Measurements from ENCODE around the gene CFAP65. TPM values are rescaled to one million over a fixed set of nuclear protein-coding genes. Genes with fewer than 3 reads are reported as not detected.
A peak's percentile ranks its signal among the peaks of the same experiment; 100 is the strongest.

The CFAP65 gene
- total and polyA plus RNA-seq, 2 of the 13 experiments (the other 11 are each of a cell fraction or from before 2014, with no cell fraction given): 0.05 TPM; not detected in 1

DNA sequence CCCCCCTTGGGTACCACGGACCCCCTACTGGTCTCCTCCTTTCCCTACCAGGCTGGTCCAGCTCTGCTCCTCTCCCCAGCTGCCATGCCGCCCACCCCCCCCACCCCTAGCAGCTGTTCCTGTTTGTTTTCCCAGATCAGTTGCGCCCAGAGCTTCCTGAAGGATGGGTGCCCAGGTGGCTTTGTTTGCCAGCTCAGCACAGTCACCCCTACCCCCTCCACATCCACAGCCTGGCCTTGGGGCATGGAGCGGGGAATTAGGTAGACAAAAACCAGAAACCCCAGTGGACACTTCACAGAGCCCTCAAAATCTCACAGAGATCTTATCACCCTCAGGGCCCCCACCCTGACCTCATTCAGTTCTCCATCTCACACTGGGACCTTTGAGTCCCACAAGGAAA is 44.4 kb downstream of the CFAP65 start (continued):
- TF ChIP-seq, protein P1, sequence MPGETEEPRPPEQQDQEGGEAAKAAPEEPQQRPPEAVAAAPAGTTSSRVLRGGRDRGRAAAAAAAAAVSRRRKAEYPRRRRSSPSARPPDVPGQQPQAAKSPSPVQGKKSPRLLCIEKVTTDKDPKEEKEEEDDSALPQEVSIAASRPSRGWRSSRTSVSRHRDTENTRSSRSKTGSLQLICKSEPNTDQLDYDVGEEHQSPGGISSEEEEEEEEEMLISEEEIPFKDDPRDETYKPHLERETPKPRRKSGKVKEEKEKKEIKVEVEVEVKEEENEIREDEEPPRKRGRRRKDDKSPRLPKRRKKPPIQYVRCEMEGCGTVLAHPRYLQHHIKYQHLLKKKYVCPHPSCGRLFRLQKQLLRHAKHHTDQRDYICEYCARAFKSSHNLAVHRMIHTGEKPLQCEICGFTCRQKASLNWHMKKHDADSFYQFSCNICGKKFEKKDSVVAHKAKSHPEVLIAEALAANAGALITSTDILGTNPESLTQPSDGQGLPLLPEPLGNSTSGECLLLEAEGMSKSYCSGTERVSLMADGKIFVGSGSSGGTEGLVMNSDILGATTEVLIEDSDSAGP (CRISPR knock-in tag; IDR thresholded peaks at IDR 0.05; ENCODE audit: borderline replicate concordance): no peak
- TF ChIP-seq ZBTB21 (CRISPR knock-in tag; IDR thresholded peaks at IDR 0.05) (no peak), ZSCAN22 (CRISPR knock-in tag; IDR thresholded peaks at IDR 0.05) (no peak), RFX3 (CRISPR knock-in tag; IDR thresholded peaks at IDR 0.05) (no peak), SRSF9 (IDR thresholded peaks at IDR 0.05; ENCODE audit: borderline replicate concordance, insufficient read depth, low read depth, low read length, poor library complexity, severe bottlenecking) (no peak), ZSCAN31 (CRISPR knock-in tag; IDR thresholded peaks at IDR 0.05; ENCODE audit: low read depth) (no peak), ZNF674 (CRISPR knock-in tag; IDR thresholded peaks at IDR 0.05; ENCODE audit: low read depth) (no peak), RARA (CRISPR knock-in tag; IDR thresholded peaks at IDR 0.05) (no peak)

DNA sequence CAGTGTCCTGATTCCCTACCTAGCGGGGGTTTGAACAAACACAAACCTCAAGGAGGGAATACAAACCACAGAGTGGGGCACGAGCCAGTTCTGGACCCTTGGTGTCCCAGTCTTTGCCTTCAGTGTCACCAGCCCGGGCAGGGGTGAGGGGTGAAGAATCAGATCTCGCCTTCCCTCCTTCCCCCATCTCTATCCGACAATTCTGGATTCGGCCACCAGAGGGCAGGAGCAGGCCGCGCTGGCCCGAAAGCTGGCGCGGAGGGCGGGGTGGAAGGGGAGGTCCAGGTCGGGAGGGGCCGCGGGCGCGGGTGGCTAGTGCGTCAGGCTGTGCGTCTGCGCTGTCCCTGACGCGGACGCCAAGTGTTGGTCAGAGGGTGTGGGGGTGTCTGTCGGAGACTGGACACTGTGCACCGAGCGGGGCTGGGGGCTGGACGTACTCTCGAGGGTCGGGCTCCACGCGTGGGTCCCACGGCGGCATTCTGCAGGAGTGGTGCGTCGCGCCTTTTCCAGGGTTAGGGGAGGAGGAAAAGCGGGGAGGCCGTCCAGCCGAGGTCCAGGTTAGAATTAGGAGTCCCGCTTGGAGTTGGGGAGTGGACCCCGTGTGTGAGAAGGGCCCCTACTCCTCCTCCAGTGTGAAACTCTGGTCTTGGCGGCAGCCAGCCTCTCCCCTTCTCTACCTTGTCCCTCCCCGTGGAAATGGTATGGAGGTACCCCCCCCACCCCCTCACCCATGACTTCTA is 45.2 kb downstream of the CFAP65 start:
- CTCF ChIA-PET (ENCODE audit: low intra/inter-chr PET ratio, low total read pairs): interaction anchor here (0.8 to 2.7 kb wide), 5 partner anchors 14 to 159 kb away, joined by 3 to 12 read pairs (median 4); no protein-coding TSS in a partner anchor
- Histone ChIP-seq H3K4me1 (ENCODE audit: insufficient read depth, low read length) (peaks cover 21% of the 10 kb centered on the region), H3K79me2 (ENCODE audit: insufficient read depth, low read length) (no peaks in the 10 kb centered on the region), H3K27me3 (ENCODE audit: control insufficient read depth in 1 of 2, insufficient read depth in 2 of 2, low read length in 2 of 2) (peaks cover 52 to 96% of the 10 kb centered on the region in 2 experiments), H3K27ac (ENCODE audit: extremely low read length, insufficient read depth, low read length) (no peak overlapping the region), H3K36me3 (replicated peaks in 1 of 2; ENCODE audit: control insufficient read depth in 1 of 2, insufficient read depth in 2 of 2, low read length in 2 of 2) (no peaks in the 10 kb centered on the region), H2AFZ (ENCODE audit: low read length) (no peak overlapping the region), H3K4me2 (ENCODE audit: low read depth, low read length) (peak overlapping the region; percentile 72), H3K9ac (ENCODE audit: insufficient read depth, low read depth, low read length) (no peak overlapping the region), H3K9me3 (ENCODE audit: low read length) (no peaks in the 10 kb centered on the region), H3K4me3 (replicated peaks in 1 of 3; ENCODE audit: insufficient read depth in 1 of 3, low read depth in 2 of 3, low read length in 3 of 3) (peak overlapping the region in 1 of 3 experiments; percentile 64; a peak in 1 of 6 replicates), H4K20me1 (ENCODE audit: insufficient read depth, low read length) (peaks cover 42% of the 10 kb centered on the region; the same call in 1 of the 2 replicates)
- POLR2A ChIA-PET: no interaction called here
- ATAC-seq (peak; percentile 59), DNase-seq (ENCODE audit: low spot score) (peak; percentile 58), FAIRE-seq (peak; percentile 77)
- no TSS peak for BruUV-seq (replicated peaks)
- in situ Hi-C loops (cut with HindIII; ENCODE audit: extremely low pct_ligation_motif_present, low pct_unique_long_range_greater_than_20kb): no loop called here
- 5% methylated on average over 39 of the region's 43 CpGs for WGBS (ENCODE audit: low lambda C conversion rate)
- intact Hi-C loops (cut with micrococcal nuclease; ENCODE audit: unreplicated experiment): loop anchor here (1.0 kb wide), 1 partner anchor 63 kb away; no protein-coding TSS in a partner anchor
- TF ChIP-seq TBX2 (CRISPR knock-in tag; IDR thresholded peaks at IDR 0.05; ENCODE audit: borderline replicate concordance) (0 out of 2 replicates have a peak, but pooled peaks have one; percentile 20), ZMYM2 (CRISPR knock-in tag; IDR thresholded peaks at IDR 0.05) (no peak), ZFP90 (CRISPR knock-in tag; IDR thresholded peaks at IDR 0.05; ENCODE audit: borderline replicate concordance) (no peak), NFKBIZ (CRISPR knock-in tag; IDR thresholded peaks at IDR 0.05) (0 out of 2 replicates have a peak, but pooled peaks have one; percentile 49), PCBP1 (IDR thresholded peaks at IDR 0.05; ENCODE audit: borderline replicate concordance, low read depth, low read length) (0 out of 2 replicates have a peak, but pooled peaks have one; percentile 27), NONO (IDR thresholded peaks at IDR 0.05) (no peak), NONO (CRISPR knock-in tag; conservative IDR thresholded peaks at IDR 0.05) (peak; percentile 47; the same call in 1 of the 2 replicates), SIX4 (CRISPR knock-in tag; IDR thresholded peaks at IDR 0.05) (peak; percentile 30; the same call in 1 of the 2 replicates), ELF3 (CRISPR knock-in tag; IDR thresholded peaks at IDR 0.05) (0 out of 2 replicates have a peak, but pooled peaks have one; percentile 36), ZNF343 (CRISPR knock-in tag; IDR thresholded peaks at IDR 0.05) (0 out of 2 replicates have a peak, but pooled peaks have one; percentile 34)
- TF ChIP-seq, protein P2, sequence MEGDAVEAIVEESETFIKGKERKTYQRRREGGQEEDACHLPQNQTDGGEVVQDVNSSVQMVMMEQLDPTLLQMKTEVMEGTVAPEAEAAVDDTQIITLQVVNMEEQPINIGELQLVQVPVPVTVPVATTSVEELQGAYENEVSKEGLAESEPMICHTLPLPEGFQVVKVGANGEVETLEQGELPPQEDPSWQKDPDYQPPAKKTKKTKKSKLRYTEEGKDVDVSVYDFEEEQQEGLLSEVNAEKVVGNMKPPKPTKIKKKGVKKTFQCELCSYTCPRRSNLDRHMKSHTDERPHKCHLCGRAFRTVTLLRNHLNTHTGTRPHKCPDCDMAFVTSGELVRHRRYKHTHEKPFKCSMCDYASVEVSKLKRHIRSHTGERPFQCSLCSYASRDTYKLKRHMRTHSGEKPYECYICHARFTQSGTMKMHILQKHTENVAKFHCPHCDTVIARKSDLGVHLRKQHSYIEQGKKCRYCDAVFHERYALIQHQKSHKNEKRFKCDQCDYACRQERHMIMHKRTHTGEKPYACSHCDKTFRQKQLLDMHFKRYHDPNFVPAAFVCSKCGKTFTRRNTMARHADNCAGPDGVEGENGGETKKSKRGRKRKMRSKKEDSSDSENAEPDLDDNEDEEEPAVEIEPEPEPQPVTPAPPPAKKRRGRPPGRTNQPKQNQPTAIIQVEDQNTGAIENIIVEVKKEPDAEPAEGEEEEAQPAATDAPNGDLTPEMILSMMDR (CRISPR knock-in tag; IDR thresholded peaks at IDR 0.05): peak; percentile 98

Data from HepG2 (cell line).